GM19239 (cell line): ENCODE results near the gene C19orf25.

Source experiments
- DNase-seq: peaks from one replicate; pipeline ENCODE4 v3.0.0; 2011; ENCODE audit warnings: low spot score; ENCODE audit not compliant: insufficient read length
- FAIRE-seq: peaks from 2 replicates; lab custom pipeline; 2011; peaks lifted over from hg19 to GRCh38; lab: Jason Lieb, UNC

C19orf25 gene

DNA sequence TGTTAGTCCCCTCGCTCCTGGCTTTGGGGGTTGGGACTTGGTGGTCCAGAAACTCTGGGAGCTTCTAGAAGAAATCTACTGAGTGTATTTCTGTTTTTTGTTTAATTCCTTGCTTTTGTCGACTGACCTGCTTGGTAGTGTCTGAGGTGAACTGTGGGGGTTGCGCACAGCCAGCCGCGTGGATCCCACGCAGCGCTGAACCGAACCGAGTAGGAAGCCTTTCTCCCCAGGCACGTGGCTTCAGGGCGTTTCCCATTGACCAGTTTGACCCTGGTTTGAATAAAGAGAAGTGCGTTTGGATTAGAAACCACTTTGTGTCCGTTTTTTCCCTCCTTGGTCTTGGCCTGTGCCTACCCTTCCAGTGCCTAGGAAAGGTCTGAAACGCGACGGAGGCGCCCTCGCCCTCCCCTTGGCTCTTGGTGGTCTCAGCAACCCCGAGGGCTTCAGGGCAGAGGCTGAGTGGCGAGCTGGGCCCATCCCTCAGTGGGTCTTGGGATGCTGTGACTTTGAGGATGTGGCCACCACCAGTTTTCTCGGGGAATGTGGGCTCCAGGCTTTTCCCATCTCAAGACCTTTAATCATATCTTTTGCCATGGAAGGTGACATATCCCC is 43.5 kb downstream of the C19orf25 start:
- DNase-seq: no peak

DNA sequence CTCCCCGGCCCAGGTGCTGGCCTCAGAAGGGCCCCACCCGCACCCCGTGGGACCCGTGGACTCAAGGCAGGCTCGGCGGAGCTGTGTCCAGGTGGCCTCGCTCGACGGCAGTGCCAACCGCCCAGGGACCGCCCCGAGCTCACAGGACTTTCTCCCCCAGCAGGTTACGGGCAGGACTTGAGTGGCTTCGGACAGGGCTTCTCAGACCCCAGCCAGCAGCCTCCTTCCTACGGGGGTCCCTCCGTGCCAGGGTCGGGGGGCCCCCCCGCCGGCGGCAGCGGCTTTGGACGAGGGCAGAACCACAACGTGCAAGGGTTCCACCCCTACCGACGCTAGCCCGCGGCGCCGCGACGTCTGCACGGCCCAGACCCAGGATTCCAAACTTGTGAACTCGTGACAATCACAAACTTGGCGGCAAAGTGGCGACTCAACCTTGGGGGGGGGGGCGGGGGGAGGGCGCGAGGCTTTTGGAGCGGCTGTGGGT is 44.4 kb downstream of the C19orf25 start:
- DNase-seq (no peak), FAIRE-seq (no peak)

More for the DNA sequence above, 43.5 kb downstream of the C19orf25 start:
- no peak for FAIRE-seq

DNA sequence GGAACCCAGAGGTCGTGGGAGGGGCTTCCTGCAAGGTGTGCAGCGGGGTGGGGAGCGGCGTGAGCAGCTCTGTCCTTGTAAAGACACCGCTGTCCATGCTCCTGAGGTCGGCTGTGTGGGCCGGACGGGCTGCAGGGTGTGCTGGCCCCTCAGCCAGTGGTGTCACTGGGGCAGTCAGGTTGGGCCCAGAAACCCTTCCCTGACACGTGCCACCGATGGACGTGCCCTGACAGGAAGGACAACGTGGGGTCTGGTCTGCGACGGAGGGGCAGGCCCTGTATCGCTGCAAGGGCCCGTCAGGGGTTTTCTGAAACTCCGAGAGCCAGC is 45.0 kb downstream of the C19orf25 start:
- no peak for DNase-seq
- no peak for FAIRE-seq

DNA sequence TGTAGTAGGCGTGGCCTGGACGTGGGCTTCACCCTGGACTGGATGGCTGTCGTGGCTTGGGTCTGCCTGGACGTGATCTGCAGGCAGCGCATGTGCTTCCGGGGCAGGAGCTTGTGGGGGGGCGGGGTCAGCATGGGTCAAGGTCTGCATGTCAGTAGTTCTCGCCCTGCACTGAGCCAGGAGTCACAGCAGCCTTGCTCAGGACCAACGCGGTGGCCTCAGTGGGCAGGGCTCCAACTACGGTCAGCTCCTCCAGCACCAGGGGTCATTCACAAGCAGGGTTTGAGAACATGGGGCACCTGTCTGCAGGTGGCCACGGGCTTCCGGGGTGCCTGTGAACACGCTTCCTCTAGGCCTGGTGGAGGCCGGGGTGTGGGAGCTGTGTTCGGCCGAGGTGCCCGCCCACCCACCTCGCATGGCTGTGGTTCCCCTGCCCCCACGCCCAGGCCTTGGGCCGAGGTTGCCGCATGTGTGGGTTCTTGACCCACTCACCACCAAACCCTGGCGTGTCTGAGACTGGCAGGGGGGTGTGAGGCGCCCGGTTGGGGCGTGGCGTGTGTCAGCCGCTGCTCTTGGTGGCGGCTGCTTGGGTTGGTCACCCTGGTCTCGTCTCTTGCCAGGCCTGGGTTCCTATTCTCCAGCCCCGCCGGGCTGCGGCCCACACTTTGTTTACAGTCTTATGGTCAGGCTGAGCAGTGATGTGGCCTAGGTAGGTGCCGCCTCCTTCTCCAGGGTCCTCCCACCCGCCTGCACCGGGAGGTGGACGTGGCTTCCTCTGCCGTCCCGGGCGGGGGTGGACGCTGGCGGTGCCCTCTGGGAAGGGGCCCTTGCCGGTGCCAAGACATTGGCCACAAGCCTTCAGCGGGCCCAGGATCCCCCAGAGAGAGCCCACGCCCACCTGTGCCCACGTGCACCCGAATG is 45.6 kb downstream of the C19orf25 start:
- DNase-seq (no peak), FAIRE-seq (no peak)

DNA sequence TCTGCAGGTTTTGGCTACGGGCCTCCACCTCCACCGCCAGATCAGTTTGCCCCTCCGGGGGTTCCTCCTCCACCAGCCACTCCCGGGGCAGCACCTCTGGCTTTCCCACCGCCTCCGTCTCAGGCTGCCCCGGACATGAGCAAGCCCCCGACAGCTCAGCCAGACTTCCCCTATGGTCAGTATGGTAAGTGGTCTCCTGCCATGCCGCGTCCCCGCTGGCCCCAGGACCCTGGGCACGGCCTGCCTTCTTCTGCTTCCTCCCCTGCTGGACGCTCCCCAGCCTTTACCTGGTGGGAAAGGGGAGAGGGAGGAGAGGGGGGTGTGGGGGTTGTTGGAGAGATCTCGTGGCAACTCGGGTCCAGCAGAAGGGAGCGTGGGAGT is 46.5 kb downstream of the C19orf25 start:
- no peak for FAIRE-seq
- DNase-seq: no peak

DNA sequence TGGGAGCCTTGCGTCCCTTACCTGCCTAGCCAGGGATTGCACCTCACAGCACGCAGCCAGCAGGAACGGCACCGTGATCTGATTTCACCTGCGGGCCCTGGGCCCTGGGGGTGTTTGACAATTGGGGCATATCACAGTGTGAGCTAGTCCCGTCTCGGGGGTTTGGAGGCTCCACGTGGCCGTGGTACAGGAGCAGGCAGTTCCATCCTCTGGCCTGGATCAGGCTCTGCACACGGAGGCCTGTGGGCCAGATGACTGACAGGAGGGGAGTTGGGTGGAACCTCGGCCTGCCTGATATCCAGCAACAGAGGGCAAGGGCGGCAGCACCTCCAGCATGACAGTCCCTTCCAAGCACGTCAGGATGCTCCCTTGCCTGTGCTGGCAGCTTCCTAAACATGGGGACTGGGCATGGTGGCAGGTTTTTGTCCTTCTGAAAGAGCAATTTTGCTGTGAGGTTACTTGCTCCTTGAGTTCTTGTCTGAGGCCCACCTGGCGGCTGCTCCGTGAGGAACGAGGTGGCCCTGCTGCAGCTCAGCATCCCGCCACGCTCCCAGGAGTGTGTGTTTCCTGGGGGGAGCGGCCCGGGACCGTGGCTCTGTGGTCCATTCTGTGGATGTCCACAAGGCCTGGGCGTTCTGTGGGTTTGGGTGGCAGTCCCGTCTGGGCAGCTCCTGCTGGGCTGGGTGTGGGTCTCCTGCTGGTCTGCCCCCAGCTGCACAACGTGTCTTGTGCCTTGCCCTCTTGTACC is 47.1 kb downstream of the C19orf25 start:
- no peak for FAIRE-seq
- no peak for DNase-seq

DNA sequence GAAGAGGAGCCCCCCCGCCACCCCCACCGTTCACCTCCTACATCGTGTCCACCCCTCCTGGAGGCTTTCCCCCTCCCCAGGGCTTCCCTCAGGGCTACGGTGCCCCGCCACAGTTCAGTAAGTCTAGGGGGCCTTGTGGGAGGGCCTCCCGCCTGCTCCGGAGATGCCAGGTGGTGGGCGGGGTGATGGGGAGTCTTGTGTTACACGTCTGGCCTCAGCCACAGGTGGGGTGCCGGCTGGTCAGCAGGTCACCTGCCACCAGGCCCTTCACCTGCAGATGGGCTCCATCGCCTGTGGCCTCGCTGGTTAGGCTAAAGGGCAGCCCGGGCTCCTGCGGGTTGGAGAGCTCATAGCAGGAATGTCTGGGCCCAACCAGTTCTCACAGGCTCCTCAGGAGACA is 48.8 kb downstream of the C19orf25 start:
- FAIRE-seq: no peak

DNA sequence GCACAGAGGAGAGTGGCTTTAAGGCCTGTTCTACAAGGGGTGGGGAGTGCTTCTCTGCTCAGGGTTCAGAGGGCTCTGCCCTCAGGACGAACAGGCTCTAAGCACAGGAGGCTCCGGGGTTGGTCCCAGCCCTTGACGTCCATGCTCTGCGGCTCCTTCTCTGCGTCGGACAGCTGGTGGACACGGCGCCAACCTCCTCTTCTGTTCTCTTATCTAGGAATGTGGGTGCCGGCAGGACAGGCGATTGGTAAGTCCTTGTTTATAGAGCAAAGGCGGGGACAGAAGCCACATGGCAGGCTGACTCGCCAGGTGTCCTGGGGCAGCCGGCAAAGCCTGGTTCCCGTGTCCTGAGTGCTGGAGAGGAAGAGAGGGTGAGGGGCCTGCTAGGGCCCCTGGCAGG is 49.3 kb downstream of the C19orf25 start:
- DNase-seq: no peak
- no peak for FAIRE-seq

More for the DNA sequence above, 48.8 kb downstream of the C19orf25 start:
- no peak for DNase-seq

DNA sequence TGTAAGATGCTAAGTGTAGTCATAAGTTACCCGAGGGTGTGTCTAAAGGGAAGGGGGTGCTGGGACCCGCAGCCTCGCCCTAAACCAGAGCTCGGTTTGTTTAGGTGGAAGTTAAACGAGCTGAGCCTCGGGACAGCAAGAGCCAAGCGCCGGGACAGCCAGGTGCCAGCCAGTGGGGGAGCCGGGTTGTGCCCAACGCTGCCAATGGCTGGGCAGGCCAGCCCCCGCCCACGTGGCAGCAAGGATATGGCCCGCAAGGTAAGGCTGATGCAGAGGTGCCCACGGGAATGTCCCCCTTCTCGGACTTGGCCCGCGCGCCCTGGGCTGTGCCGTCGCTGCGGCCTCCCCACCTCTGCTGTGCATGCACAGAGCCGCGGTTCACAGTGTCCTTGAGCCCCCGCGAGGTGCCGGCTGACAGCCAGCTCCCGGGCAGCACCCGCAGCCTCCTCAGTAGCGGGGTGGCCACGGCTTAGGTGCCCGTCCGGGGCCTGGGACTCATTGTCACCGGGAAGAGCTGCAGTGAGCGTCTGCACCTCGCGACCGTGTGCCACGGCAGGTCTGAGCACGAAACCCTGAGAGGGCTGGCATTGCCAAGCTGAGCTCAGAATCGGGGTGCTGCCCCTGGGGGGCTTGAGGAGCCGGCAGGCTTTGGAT is 50.1 kb downstream of the C19orf25 start:
- FAIRE-seq (no peak), DNase-seq (no peak)

DNA sequence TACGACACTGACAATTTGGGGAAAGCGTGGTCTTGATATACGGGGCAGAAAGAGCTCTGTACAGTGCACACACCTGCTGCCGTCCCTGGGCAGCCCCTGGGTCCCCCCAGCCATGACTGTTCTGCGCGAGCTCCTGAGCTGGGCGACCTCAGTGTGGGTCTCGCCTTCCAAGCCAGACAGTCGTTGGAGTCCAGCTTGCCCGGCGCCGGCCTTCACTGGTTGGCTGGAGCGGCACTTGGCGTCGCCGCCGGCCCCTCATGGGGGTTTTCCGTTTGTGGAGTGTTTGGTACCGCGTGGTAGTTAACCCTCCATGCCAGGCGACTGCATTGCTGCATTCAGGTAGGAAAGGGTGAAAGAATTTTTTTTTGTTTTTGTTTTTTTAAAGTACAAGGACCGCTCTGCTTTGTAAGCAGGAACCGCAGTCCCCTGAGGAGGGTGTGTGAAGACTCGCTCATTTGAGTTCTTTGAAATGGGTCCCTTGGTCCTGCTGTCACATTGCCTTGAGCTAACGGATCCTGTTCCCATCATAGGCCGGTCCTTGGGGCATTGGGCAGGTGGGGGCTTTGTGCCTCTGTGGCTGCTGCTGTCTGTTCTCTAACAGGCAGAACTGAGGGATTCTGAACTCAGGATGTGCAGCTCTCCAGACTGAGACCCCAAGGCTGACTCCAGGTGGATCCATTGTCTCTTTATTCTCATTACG is 51.6 kb downstream of the C19orf25 start:
- DNase-seq (no peak), FAIRE-seq (no peak)

DNA sequence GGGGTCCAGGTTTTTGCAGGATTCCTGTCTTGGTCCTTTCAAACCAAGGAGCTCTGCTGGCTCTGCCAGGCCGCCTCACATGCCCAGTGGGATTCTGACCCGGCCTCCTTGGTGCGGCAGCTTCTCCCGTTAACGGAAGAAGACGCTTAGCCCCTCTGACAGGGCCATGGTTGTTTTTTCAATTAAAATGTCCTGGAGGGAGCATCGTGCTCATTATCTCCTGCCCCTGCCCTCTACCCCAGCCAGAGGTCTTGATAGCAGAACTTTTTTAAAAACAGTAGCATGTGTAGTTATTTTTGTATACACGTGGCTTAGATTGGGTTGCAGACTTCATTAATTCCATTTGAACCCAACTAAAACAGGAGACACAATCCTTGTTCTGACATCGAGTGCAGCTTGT is 52.3 kb downstream of the C19orf25 start:
- DNase-seq (no peak), FAIRE-seq (no peak)

DNA sequence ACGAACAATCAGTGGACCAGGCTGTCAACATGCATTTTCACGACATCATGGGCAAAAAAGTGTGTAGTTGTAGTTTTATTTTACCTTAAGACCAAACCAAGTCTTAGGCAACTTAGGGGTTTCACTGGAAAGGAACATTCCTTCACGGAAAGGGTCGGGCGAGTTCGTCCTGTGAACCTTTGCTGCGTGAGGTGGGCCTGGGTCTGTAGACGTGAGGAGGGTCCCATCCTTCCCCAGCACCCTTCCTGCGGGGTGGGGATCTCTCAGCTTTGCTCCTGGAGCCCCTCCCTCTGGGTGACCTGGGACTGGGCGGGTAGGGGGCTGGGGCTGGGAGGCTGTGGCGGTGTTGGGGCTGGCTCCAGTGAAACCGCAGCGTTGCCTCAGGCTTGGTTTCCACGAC is 53.1 kb downstream of the C19orf25 start:
- FAIRE-seq: no peak
- no peak for DNase-seq

DNA sequence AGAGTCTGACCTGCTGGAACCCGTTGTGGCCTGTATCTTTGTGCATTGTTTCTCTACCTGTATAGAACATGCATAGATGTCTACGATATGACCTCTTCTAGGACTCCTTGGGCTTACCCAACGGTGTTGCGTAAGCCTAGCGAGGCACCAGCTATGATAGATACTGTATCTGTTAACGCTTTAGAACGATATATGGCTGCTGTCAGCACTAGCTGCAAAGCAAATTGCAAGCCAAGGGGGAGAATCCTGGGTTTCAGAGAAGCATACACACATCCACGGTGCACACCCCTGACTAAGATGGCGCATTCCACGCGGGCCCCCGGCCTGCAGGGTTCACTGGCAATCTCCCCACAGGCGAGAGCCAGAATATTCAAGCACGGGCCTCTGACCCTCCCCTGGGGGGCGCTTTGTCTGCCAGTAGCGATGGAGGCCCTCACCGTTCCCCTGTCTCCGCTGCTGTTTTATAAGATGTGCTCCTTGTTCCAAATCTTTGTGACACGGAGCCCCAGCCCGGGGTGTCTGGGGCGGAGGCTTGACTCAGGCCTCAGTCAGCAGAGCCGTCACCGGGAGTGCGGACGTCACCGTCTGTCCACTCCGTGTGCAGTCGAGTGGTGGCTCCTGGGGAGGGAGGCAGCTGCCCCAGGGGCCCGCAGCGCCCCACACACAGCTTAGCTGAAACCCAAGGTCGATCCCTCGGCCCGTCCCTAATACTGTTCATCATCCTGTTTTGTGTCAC is 53.7 kb downstream of the C19orf25 start:
- FAIRE-seq: no peak
- DNase-seq: no peak

DNA sequence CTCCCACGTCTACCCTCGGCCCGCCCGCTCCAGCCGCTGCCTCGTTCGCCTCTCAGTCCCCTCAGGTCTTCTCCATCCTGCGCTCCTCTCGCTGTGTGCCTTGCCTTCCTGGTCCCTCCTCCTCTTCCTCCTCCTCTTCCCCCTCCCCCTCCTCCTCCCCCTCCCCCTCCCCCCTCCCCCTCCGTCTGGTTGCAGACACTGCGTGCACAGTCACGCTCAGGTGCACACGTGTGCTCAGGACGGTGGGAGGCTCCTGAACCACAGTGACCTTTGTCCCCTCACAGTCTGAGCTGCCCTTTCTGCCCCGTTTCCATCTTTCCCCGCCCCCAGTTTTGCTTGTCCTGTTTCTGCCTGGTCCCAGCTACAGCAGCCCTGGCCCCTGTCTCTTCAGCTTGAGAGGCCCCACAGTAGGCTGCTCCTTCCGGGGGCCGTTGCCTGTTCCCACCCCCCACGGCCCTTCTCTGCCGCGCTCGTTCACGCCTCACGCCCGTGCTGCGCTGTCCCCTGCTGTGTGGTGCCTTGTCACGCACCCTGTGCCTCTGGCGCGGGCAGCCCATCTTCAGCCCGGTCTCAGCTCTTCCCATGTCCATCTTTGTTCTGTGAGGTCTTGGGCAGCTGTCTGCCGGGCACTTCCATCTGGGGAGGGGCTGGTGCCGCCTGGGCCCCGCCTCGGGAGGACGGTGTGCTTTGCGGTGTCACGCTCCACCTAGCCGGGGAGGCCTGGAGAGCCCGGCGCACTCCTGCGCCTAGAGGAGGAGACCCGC is 54.6 kb downstream of the C19orf25 start:
- DNase-seq (no peak), FAIRE-seq (no peak)

DNA sequence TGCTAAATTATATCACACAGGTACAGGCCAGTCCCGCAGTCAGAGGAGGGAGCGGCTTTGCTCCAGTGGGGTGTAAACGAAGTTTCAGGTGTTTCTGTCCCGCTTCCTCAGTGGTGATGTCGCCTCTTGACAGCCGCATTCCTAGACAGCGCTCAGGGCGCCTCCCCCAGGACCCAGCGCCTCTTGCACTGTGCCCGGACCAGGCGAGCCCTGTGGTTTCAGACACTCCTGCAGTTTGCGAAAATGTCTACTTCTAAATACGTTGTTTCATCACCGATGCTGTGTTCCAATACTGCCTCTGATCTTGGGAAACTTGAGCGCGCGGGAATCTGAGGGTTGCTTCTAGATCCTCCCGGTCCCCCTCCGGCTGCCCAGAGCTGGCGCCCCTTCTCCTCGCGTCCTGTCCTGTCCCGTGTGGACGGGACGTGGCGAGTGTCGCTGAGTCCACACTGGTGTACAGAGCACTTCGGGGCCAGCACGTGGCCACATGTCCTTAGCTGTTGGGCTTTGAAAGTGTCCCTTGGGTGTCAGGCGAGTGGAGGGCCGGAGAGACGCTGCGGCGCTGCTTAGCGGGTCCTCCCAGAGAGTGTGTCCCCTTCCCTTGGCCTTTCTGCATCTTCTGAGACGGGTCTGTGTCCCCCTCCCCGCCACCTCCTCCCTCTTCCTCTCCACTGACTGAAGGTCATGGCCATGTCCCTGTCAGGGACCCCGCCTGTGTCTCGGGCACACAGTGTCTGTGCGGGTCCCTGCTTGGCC is 55.4 kb downstream of the C19orf25 start:
- no peak for DNase-seq
- FAIRE-seq: no peak
